Measurements from ENCODE around the gene NUP93. TPM values are rescaled to one million over a fixed set of nuclear protein-coding genes. Genes with fewer than 3 reads are reported as not detected.

Gene NUP93
- total and polyA plus RNA-seq, 2 donors (not counting 3 experiments of a cell fraction or from before 2014, with no cell fraction given) = 62.3 to 124 TPM

- H3K4me1 ChIP-seq (ENCODE audit: control insufficient read depth, extremely low read depth, insufficient read depth, low read length) = no peaks in the 10 kb centered on the region
These were observed 95.9 kb downstream of the NUP93 start for GRCh38 chr16:56825826-56826225.

DNA sequence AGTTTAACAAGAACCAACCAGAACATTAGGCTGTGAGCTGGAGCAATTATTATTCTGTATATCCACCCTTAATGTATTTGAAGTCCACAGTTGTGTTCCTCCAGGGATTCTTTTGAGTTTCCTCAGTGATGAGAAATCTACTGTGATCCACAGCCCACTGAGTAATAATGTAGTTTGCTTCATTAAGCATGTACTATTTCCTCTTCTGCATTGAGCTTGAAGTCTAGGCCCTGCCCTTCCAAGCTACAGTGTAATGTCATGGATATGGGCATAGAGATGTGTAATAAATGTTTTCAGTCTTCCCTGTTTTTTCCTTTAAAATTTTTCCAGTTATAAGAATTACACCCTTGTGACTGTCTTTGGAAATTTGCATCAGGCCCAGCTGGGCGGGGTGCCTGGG is 98.7 kb downstream of the NUP93 start:
- ChIA-PET POLR2A (no interaction called here), CTCF (interaction anchor here (0.8 to 2.0 kb wide), 4 partner anchors 9 to 35 kb away, joined by 3 to 6 read pairs (median 5); no protein-coding TSS in a partner anchor)
- no peak for FAIRE-seq
- Histone ChIP-seq H3K4me1 (ENCODE audit: control insufficient read depth, extremely low read depth, insufficient read depth, low read length) (no peaks in the 10 kb centered on the region), H3K27ac (ENCODE audit: insufficient read depth, low read depth, low read length) (no peak overlapping the region), H3K4me2 (ENCODE audit: insufficient read depth, low read length) (no peak overlapping the region), H3K9me1 (replicated peaks; ENCODE audit: control insufficient read depth, extremely low read depth, insufficient read depth, low read length) (no peaks in the 10 kb centered on the region), H3K4me3 (replicated peaks in 1 of 3; ENCODE audit: insufficient read depth in 1 of 3, low read depth in 1 of 3, low read length in 3 of 3) (no peak overlapping the region), H3K9me3 (replicated peaks; ENCODE audit: control insufficient read depth, insufficient read depth, low read length) (no peaks in the 10 kb centered on the region), H3K79me2 (ENCODE audit: control insufficient read depth, insufficient read depth, low read length) (no peaks in the 10 kb centered on the region), H2AFZ (ENCODE audit: low read depth, low read length) (no peak overlapping the region), H3K36me3 (ENCODE audit: control insufficient read depth in 2 of 2, extremely low read depth in 1 of 2, insufficient read depth in 2 of 2, low read length in 2 of 2) (peaks cover 8 to 17% of the 10 kb centered on the region in 2 experiments), H4K20me1 (replicated peaks; ENCODE audit: control insufficient read depth, extremely low read depth, insufficient read depth, low read length) (no peaks in the 10 kb centered on the region), H3K9ac (replicated peaks; ENCODE audit: extremely low read depth, insufficient read depth, low read length) (no peak overlapping the region), H3K27me3 (ENCODE audit: control insufficient read depth in 2 of 2, insufficient read depth in 2 of 2, low read length in 2 of 2) (no peaks in the 10 kb centered on the region)
- no peak for DNase-seq (ENCODE audit: low read depth, low spot score)
- no TSS peak for BruUV-seq (replicated peaks)
- intact Hi-C loops (cut with micrococcal nuclease) (no loop called here), dilution Hi-C loops (cut with MboI; ENCODE audit: extremely low pct_ligation_motif_present, low sequenced_read_pairs) (no loop called here)
- TF ChIP-seq POLR2AphosphoS5 (IDR thresholded peaks at IDR 0.05; ENCODE audit: insufficient read depth, low read depth, low read length) (no peak), EZH2 (IDR thresholded peaks at IDR 0.05; ENCODE audit: borderline replicate concordance, low read depth, low read length, severe bottlenecking) (no peak)

More at GRCh38 chr16:56825826-56826225, 95.9 kb downstream of the NUP93 start:
- no peak overlapping the region for H2AFZ ChIP-seq (ENCODE audit: low read depth, low read length)
- H3K27me3 ChIP-seq (ENCODE audit: control insufficient read depth in 2 of 2, insufficient read depth in 2 of 2, low read length in 2 of 2) = no peaks in the 10 kb centered on the region
- H3K9me1 ChIP-seq (replicated peaks; ENCODE audit: control insufficient read depth, extremely low read depth, insufficient read depth, low read length) = no peaks in the 10 kb centered on the region
- no peak for FAIRE-seq
- no TSS peak for BruUV-seq (replicated peaks)
- peaks cover 2 to 4% of the 10 kb centered on the region in 2 experiments for H3K36me3 ChIP-seq (ENCODE audit: control insufficient read depth in 2 of 2, extremely low read depth in 1 of 2, insufficient read depth in 2 of 2, low read length in 2 of 2)
- CTCF ChIA-PET = interaction anchor here (1.5 to 2.3 kb wide), 2 partner anchors 8 to 32 kb away, joined by 4 to 15 read pairs; no protein-coding TSS in a partner anchor
- no peaks in the 10 kb centered on the region for H3K79me2 ChIP-seq (ENCODE audit: control insufficient read depth, insufficient read depth, low read length)
- H4K20me1 ChIP-seq (replicated peaks; ENCODE audit: control insufficient read depth, extremely low read depth, insufficient read depth, low read length) = no peaks in the 10 kb centered on the region
- POLR2A ChIA-PET = no interaction called here
- TF ChIP-seq, protein P1, sequence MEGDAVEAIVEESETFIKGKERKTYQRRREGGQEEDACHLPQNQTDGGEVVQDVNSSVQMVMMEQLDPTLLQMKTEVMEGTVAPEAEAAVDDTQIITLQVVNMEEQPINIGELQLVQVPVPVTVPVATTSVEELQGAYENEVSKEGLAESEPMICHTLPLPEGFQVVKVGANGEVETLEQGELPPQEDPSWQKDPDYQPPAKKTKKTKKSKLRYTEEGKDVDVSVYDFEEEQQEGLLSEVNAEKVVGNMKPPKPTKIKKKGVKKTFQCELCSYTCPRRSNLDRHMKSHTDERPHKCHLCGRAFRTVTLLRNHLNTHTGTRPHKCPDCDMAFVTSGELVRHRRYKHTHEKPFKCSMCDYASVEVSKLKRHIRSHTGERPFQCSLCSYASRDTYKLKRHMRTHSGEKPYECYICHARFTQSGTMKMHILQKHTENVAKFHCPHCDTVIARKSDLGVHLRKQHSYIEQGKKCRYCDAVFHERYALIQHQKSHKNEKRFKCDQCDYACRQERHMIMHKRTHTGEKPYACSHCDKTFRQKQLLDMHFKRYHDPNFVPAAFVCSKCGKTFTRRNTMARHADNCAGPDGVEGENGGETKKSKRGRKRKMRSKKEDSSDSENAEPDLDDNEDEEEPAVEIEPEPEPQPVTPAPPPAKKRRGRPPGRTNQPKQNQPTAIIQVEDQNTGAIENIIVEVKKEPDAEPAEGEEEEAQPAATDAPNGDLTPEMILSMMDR (IDR thresholded peaks at IDR 0.05; ENCODE audit: extremely low read depth in 1 of 2, insufficient read depth in 1 of 2, low read depth in 1 of 2, low read length in 2 of 2) = no peak
- TF ChIP-seq JUN (IDR thresholded peaks at IDR 0.05; ENCODE audit: borderline replicate concordance, insufficient read depth, insufficient read length, low read depth) = no peak
- TF ChIP-seq FOS (IDR thresholded peaks at IDR 0.05; ENCODE audit: borderline replicate concordance, insufficient read depth, low read length) = no peak
- dilution Hi-C loops (cut with MboI; ENCODE audit: extremely low pct_ligation_motif_present, low sequenced_read_pairs) = no loop called here
- no peak for DNase-seq (ENCODE audit: low read depth, low spot score)
- no peaks in the 10 kb centered on the region for H3K9me3 ChIP-seq (replicated peaks; ENCODE audit: control insufficient read depth, insufficient read depth, low read length)
- no peak overlapping the region for H3K4me3 ChIP-seq (replicated peaks in 1 of 3; ENCODE audit: insufficient read depth in 1 of 3, low read depth in 1 of 3, low read length in 3 of 3)
- no peak overlapping the region for H3K27ac ChIP-seq (ENCODE audit: insufficient read depth, low read depth, low read length)
- intact Hi-C loops (cut with micrococcal nuclease) = no loop called here
- no peak overlapping the region for H3K9ac ChIP-seq (replicated peaks; ENCODE audit: extremely low read depth, insufficient read depth, low read length)
- H3K4me2 ChIP-seq (ENCODE audit: insufficient read depth, low read length) = no peak overlapping the region
